Muscle layer of colon (tissue), 2 donors: ENCODE measurements around the gene SLC52A1.

Source experiments
- H3K27ac ChIP-seq: one replicate; pipeline ENCODE4 v1.7.0; 2013; ENCODE audit warnings: low read depth, mild to moderate bottlenecking, low read length, moderate library complexity
- H3K27me3 ChIP-seq, 2 donors: one replicate each; pipeline ENCODE4 v1.7.0; 2013; ENCODE audit warnings: low read length in 2 of 2, mild to moderate bottlenecking in 2 of 2; ENCODE audit not compliant: insufficient read depth in 2 of 2, control insufficient read depth in 1 of 2
- H3K36me3 ChIP-seq: one replicate; pipeline ENCODE4 v1.7.0; 2013; ENCODE audit warnings: mild to moderate bottlenecking, low read length; ENCODE audit not compliant: insufficient read depth
- H3K4me1 ChIP-seq: one replicate; pipeline ENCODE4 v1.7.0; 2013; ENCODE audit warnings: mild to moderate bottlenecking, low read length; ENCODE audit not compliant: insufficient read depth
- H3K4me3 ChIP-seq, 2 donors: one replicate each; pipeline ENCODE4 v1.7.0; 2013; ENCODE audit warnings: low read length in 2 of 2, low read depth in 1 of 2, mild to moderate bottlenecking in 1 of 2, moderate library complexity in 1 of 2
- H3K9ac ChIP-seq: one replicate; pipeline ENCODE4 v1.7.0; 2013; ENCODE audit warnings: low read length
- H3K9me3 ChIP-seq: one replicate; pipeline ENCODE4 v1.7.0; 2013; ENCODE audit warnings: mild to moderate bottlenecking, low read length
- donor health status: abdominal sarcoma.
- donor health status: Adenocarcinoma of cecum.

Gene SLC52A1

GRCh38 chr17:4986403-4986802 is 48.8 kb downstream of the SLC52A1 start:
- Histone ChIP-seq H3K27ac (peak overlapping the region; percentile 73), H3K9ac (peak overlapping the region; percentile 98)

More at GRCh38 chr17:4986403-4986802, 48.8 kb downstream of the SLC52A1 start:
- Histone ChIP-seq H3K9me3 (no peaks in the 10 kb centered on the region), H3K27me3 (no peaks in the 10 kb centered on the region), H3K4me1 (peaks cover 21% of the 10 kb centered on the region), H3K4me3 (peak overlapping the region; percentile 89 to 93), H3K36me3 (peaks cover 13% of the 10 kb centered on the region)
